CD4-positive, alpha-beta T cell treated with Interleukin-15 for 4 hours (primary cell): ENCODE results near the gene TOMM70.
"Not testable (repeated sequence)": the region's sequence is repeated elsewhere in the genome, so short reads cannot be mapped to it uniquely, and the experiment has no call there.

Experiments
- DNase-seq: peaks from one replicate; pipeline ENCODE4 v3.0.0-alpha.2; 2020; ENCODE audit warnings: low spot score

Gene TOMM70

DNA sequence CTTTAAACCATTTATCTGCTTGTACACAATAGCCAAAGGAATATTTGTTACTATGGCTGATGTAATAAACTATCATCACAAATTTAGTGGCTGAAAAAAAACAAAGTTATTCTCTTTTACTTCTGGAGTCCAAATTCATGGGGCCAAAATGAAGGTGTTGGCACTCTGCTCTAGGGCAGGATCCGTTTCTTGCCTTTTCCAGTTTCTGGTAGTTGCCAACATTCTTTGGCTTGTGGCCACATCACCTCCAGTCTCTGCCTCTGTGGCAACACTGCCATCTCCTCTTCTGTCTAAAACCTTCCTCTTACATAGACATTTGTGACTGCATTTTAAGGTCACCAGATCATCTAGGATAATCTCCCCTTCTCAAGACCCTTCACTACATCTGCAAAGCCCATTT lies 39.0 kb downstream of the TOMM70 start:
- DNase-seq, result no peak

DNA sequence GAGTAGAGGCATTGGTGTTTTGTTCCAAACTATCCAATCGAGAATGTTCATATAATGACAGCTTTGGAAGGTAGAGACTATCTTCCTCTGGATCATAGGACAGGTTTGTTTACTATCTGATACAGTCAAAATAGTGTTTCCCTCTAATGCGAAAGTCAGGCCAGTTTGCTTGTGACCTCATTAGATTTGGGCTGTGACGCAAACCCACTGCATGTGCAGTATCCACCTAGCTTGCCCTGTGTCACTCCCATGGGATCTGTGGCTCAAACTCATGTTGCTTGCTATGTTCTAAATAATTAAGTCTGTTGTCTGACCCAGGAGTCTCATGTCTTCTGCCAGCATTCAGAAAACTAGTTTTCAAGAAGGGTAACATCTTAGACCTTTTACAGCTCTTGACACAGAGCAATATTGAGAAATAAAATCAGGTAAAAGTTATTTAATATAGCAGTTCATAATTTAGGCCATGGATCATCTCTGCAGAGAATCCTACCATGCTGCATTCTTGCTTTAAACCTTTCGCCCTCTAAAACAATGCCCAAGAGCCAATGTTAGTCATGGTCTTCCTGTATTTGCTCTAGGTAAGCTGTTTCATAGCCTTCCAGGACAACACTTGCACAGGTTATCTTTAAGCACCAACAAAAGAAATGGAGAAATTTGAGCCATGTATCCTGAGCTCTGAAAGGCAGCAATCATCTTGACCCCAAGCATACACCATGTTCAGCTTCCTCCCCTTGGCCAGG lies 40.0 kb downstream of the TOMM70 start:
- no peak for DNase-seq

DNA sequence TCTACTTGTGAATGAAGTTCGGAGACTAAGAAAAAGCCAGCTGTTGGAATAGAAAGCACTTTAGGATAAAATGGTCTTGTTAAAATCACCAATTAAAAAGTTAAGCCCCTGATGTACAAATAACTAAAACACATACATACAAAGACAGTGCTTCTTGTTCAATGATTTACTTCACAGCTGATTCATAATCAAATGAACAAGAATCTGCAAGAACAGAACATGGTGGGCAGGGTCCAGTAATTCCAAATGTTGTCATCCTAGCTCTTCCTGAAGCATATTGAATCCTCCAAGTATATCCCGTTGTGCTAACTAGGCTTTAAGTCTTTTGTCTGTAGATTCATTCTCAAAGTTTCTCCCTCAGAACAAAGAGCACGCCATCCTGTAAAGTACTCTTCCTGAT lies 41.9 kb downstream of the TOMM70 start:
- no peak for DNase-seq

DNA sequence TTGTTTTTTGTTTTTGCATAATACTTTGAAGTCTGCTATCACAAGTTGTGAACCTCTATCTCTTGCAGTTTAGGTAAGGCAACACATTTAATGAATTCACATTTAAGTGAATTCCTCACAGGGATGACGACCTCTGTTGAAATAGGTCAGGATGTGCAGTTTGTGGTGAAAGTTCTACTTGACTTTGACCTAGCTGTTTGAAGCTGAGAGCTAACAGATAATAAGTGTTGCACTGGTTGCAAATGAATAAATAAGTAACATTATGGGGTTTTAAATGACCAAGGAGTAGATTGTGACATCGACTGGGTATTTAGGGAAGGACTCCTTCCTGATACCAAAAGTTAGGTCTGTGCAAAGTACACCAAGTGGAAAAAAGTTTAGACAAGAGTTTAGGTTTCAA lies 42.5 kb downstream of the TOMM70 start:
- no peak for DNase-seq

DNA sequence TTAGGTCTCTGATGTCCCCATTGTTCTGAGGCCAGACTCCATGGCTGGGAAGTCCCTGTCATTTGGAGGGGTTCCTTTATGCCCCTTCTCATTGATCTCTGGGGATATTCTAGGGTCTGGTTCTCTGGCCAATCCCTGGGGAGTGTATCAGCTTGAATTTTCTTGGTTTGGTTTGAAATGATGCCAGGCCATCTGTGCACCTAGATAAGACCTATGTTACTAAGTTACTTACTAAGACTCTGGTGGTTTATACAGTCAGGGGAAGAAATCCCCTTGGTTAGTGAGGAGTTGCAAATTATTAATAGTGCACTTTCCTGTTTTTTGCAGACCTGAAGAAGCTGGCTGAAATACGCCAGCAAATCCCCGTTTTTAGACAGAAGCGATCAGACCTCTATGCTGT lies 46.0 kb downstream of the TOMM70 start:
- DNase-seq, result no peak

DNA sequence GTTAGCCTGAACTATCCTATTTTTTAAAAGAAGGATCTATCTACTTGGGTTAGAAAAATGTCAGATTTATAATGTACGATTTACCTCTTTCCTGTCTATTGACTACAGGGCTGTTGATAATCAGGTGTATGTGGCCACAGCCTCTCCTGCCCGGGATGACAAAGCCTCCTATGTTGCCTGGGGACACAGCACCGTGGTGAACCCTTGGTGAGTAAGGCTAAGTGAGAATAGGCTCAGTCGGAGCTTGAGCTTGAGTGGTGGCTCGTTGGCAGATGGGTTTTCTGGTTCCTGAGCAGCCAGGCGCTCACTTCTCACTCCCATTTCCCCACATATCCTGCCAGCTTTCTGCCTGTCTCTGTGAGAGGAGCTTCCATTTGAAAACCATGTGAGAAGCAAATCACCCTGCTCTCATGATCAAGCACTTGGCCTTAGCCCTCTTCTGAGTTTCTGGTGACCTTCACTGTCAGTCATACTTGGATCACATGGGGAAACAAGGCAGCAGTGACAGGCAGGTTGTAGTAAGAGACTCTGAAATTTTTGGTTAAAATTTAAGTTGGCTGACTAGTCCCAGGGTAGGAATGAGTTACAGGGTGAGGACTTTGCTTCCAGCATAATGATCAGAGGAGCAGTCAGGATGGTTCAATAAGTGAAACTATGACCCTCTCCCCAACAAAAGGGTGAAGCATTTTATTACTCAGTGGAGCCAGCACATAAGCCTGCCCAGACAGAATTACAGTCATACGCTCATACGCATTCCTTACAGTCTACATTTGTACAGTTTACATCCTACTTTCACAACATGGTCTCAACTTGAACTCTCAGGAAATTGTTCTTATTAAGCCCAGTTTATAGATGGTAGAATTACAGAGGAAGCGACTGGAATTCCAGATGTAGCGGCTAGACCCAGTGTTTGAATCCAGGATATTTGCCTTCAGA lies 48.3 kb downstream of the TOMM70 start:
- DNase-seq, result no peak

DNA sequence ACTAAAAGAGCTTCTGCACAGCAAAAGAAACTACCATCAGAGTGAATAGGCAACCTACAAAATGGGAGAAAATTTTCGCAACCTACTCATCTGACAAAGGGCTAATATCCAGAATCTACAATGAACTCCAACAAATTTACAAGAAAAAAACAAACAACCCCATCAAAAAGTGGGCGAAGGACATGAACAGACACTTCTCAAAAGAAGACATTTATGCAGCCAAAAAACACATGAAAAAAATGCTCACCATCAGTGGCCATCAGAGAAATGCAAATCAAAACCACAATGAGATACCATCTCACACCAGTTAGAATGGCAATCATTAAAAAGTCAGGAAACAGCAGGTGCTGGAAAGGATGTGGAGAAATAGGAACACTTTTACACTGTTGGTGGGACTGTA lies 49.1 kb downstream of the TOMM70 start:
- not testable (repeated sequence) for DNase-seq

DNA sequence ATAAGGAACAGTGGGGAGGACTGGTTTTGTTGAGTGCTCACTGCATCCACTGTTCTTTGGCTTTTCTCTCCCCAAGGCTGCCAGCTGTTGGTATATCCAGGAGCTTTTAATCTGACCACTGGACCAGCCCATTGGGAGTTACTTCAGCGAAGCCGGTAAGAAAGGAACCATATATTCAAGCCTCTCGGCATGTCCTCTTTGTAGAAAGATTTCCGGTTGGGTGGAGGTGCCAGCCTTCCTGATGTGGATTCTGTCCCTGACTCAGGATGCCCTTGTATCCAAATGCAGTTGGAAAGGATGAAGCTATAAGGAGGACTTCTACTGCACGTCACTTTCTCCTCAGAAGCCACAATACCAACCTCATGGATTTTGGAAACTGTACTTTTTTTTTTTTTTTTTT lies 52.2 kb downstream of the TOMM70 start:
- no peak for DNase-seq

DNA sequence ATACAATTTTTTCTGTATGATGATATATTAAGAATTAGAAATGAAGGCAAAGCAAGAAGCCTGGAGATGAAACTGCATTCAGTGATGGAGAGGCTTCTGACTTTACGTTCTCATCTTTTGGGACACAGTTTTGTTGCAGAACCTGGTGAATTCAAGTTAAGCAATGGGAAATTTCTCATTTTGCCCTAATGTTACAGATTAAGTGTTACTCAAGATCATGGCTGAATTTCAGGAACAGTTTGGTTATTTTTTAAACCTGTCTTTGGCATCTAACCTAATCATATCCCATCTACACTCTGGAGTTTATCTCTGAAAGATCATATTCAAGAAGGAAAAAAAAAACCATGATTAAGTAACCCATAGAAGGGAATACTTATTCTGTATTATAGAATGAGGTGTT lies 60.4 kb downstream of the TOMM70 start:
- DNase-seq, result no peak

DNA sequence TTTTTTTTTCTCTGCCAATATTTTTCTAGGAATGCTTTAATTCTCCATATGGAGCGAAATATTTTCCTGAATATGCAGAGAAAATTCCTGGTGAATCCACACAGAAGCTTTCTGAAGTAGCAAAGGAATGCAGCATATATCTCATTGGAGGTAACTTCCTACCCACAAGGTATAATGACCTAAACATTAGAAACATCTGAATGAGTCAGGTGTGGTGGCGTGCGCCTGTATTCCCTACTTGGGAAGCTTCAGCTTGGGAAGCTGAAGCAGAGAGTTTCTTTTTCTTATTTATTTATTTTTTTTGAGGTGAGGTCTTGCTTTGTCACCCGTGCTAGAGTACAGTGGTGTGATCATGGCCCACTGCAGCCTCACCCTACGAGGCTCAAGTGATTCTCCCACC lies 61.1 kb downstream of the TOMM70 start:
- DNase-seq, result no peak

DNA sequence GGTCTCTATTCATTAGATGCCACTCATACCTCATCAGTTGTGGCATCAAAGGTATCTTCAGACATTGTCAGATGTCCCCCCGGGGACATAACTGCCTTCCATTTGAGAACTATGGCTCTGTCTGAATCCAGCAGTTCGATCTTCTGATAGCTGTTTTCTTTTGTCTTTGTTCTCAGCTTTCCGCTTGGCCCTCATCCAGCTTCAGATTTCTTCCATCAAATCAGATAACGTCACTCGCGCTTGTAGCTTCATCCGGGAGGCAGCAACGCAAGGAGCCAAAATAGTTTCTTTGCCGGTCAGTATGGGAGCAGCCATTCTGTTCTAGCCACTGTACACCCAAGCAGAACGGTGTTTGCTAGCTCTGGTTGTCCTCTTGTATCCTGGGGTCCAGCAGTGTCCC lies 62.0 kb downstream of the TOMM70 start:
- DNase-seq, result no peak

DNA sequence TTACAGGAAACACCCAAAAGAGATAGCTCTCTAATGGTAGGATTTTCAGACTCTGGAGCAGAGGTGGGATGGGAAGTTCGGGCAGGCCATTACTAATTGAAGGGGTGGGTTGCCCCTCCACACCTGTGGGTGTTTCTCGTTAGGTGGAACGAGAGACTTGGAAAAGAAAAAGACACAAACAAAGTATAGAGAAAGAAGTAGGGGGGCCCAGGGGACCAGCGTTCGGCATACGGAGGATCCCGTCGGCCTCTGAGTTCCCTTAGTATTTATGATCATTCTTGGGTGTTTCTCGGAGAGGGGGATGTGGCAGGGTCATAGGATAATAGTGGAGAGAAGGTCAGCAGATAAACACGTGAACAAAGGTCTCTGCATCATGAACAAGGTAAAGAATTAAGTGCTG lies 64.7 kb downstream of the TOMM70 start:
- DNase-seq, result not testable (repeated sequence)

DNA sequence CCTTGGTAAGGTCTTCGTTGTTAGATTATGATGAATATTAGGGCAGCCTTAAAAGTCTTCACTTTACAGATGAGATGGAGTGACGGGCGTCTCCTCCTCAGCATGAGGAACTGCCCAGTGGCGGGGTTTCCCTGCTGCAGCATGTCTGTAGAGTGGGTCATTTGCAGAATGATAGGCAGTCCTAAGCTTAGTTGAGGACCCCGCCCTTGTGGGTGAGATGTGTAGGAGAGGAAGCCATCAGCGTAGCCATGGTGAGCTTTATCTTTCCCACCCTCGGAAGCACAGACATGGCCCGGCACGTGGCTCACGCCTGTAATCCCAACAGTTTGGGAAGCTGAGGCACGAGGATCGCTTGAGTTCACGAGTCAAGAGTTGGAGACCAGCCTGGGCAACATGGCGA lies 65.5 kb downstream of the TOMM70 start:
- DNase-seq, result peak; percentile 22

DNA sequence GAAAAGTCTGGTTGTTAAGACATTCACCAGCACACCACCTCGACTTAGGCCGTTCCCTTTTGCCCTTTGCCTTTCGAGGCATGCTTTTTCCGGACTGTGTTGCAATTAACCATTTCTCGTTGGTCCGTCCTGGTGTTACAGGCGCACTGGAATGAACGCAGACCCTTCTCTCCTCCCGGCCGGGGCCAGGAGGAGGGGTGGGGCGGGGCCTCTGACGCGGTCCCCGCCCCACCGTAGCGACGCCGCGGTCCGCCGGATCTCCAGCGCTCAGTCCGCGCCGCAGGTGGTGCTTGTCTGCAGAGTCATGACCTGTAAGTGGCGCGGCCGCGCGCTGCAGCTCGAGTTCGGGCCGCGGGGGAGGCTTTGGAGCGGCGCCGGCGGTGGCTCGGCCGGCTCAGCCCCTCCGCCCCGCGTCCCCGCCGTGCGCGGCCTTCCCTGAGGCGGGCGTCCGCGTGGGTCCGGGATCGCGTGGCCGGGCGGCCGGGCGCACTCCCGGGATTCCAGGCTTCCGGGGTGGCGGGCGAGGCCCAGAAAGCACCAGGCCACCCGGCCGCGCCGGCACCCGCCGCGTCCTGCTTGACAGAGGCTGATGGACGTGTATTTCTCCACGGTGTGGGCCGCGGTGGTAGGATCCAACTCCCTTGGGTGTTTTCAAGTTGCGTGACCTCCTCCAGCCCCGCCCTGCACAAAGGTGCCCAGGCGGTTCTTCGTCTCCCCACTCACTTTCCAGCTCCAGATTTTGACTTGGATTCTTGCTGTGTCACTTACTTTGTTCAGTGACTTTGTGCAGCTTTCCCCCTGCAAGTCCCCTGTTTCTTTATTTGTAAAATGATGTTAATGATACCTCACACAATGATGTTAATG lies 66.2 kb downstream of the TOMM70 start, which contains the start of gene NIT2:
Gene NIT2, plus strand, starts transcription at position 270 of the 864 bp plus-strand sequence. Its CDS starts 35 bp downstream, at position 305.
- DNase-seq, result peak; percentile 75

DNA sequence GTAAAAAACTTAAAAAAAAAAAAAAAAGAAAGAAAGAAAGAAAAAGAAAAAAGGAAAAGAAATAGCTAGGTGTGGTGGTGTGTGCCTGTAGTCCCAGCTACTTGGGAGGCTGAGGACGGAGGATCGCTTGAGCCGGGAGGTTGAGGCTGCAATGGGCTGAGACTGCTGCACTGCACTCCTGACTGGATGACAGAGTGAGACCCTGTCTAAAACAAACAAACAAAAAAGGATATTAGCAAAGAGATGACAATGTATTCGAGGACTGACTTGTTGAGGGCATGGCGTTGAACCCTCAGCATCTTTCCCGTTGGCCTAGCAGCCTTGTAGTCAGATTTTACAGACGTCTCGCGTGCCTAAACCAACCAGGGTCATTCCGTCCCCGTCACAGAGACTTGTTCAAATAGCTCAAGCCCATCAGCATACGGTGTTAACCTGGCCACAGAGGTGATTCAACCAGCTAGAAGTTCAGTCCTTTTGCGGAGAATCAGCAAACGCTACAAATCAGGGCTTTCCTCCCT lies 66.9 kb downstream of the TOMM70 start:
- no peak for DNase-seq

DNA sequence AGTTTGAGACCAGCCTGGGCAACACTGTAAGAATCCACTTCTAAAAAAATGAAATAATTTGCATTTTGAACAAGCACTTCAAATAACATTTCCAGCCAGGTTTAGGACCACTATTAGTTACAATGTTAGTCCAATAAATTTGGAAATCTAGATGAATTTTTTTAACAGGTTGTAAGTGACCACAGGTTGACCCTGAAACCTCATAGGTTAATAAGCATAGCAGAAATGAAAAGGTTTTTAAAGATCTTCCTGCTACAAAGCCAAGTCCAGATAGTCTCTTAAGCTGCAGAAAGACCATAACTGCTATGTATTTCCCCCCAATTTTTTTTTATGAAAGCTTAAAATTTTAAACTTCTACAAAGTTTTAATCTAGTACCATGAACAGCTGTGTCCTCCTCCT lies 67.8 kb downstream of the TOMM70 start:
- no peak for DNase-seq

DNA sequence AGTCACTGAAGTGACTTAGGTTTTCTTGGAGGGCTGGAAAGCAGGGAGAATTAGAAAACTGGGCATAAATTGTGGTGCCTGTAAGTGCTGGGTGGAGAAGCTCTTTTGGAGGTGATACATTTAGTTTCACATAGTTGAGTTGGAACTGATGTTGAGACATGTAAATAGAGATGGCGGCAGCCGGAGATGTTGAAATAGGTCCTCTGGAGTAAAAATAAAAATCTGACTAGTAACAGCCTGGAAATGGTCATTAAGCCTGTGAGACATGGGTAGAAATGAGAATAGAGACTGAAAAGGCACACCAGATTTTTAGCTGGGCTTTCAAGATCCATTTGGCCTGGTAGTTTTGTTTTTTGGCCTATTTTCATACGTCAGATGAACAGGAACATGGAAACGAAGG lies 69.2 kb downstream of the TOMM70 start:
- DNase-seq, result no peak

DNA sequence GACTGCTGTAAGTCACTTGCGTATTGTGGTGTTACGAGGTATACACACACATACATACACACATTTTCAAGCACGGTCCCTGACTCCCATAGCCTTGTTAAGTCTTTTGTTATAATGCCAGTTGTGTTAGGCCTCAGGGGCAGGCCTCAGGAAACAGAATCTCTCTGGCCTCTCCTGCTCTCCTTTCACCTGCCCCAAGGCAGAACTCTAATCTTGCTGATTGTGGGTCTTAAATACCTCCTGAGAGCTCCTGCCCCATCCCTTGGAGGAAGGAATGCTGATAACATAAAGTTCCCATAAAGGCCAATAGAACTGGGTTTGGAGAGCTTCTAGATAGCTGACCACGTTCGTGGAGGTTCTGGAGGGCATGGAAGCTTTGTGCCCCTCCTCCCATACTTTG lies 70.2 kb downstream of the TOMM70 start:
- DNase-seq, result no peak

DNA sequence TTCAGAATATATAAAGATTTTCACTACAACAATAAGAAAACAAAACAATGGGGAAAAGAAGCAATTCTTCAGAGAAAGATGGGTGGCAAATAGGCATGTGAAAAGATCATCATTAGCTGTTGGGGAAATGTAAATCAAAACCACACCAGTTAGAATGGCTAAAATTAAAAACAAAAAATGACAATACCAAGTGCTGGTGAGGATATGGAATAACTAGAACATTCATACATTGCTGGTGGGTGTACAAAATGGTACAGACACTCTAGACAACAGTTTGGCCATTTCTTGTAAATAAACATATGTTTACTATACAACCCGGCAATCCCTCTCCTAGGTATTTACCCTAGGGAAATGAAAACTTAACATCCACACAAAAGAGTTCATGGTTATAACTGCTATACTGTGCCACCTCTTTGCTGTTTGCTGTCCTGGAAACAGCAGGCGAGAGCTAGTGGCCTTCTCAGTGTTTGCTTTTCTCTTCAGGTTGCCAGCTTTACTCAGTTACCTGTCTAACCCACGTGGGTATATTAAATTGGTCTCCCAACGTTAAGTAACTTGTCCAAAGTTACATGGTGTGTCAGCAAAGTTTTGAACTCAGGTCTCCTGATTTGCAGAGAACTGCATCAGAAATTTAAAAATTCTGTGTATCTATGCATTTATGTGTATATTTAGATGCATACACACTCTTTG lies 70.9 kb downstream of the TOMM70 start:
- no peak for DNase-seq

DNA sequence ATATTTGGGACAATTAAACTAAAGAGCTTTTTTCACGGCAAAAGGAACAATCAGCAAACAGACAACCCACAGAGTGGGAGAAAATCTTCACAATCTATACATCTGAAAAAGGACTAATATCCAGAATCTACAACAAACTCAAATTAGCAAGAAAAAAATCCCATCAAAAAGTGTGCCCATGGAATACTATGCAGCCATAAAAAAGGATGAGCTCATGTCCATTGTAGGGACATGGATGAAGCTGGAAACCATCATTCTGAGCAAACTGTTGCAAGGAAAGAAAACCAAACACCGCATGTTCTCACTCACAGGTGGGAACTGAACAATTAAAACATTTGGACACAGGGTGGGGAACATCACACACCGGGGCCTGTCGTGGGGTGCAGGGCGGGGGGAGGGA lies 73.5 kb downstream of the TOMM70 start:
- DNase-seq, result not testable (repeated sequence)

DNA sequence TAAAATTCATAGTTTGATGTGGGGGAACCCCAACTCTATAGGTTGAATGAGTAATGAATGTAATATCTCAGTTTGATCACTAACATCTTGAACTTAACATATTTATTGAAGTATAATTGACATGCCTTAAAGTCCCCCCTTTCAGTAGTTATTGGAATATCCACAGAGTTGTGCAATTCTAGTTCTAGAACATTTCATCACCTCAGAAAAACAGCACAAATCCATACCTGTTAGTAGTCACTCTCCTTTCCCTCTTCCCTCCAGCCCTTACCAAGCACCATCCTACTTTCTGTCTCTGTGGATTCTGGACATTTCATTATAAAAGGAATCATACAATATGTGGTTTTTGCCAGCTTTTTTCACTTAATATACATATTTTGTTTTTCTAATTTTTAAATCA lies 75.1 kb downstream of the TOMM70 start:
- no peak for DNase-seq
